ENCODE measurements around the gene RNASE7. TPM values are rescaled to one million over a fixed set of nuclear protein-coding genes. Genes with fewer than 3 reads are reported as not detected.

Gene RNASE7
- total RNA-seq, 4 donors from 2014 or later, result 10.3 to 46.9 (median 35.4) TPM

GRCh38 chr14:21050597-21050996 is 8.4 kb downstream of the RNASE7 start:
- 86% methylated on average over 3 of the region's 3 CpGs for WGBS
- Histone ChIP-seq H3K36me3 (no peaks in the 10 kb centered on the region), H3K4me1 (no peaks in the 10 kb centered on the region), H3K9me3 (no peaks in the 10 kb centered on the region), H3K4me3 (no peak overlapping the region), H3K27ac (no peak overlapping the region), H3K27me3 (no peaks in the 10 kb centered on the region)
- DNase-seq (ENCODE audit: low spot score in 2 of 2), result no peak
- TF ChIP-seq POLR2A (IDR thresholded peaks at IDR 0.05) (no peak), EP300 (IDR thresholded peaks at IDR 0.05) (no peak), CTCF (IDR thresholded peaks at IDR 0.05) (no peak), POLR2AphosphoS5 (IDR thresholded peaks at IDR 0.05) (no peak)

GRCh38 chr14:21053184-21054122 is 11.3 kb downstream of the RNASE7 start:
- H3K36me3 ChIP-seq, result no peaks in the 10 kb centered on the region
- no peak for DNase-seq (ENCODE audit: low spot score in 2 of 2)
- H3K27me3 ChIP-seq, result no peaks in the 10 kb centered on the region
- 93% methylated on average over 20 of the region's 20 CpGs for WGBS
- peaks cover 3% of the 10 kb centered on the region for H3K4me1 ChIP-seq
- no peak overlapping the region for H3K4me3 ChIP-seq
- no peaks in the 10 kb centered on the region for H3K9me3 ChIP-seq
- TF ChIP-seq CTCF (IDR thresholded peaks at IDR 0.05) (no peak), POLR2A (IDR thresholded peaks at IDR 0.05) (no peak), EP300 (IDR thresholded peaks at IDR 0.05) (no peak), POLR2AphosphoS5 (IDR thresholded peaks at IDR 0.05) (no peak)
- H3K27ac ChIP-seq, result no peak overlapping the region

- 70% methylated on average over 3 of the region's 3 CpGs for WGBS
- no peak for DNase-seq (ENCODE audit: low spot score in 2 of 2)
- Histone ChIP-seq H3K9me3 (no peaks in the 10 kb centered on the region), H3K27me3 (no peaks in the 10 kb centered on the region), H3K4me1 (peaks cover 3% of the 10 kb centered on the region), H3K27ac (no peak overlapping the region), H3K36me3 (no peaks in the 10 kb centered on the region), H3K4me3 (no peak overlapping the region)
- no peak for TF ChIP-seq POLR2A (IDR thresholded peaks at IDR 0.05)
- no peak for TF ChIP-seq POLR2AphosphoS5 (IDR thresholded peaks at IDR 0.05)
- TF ChIP-seq CTCF (IDR thresholded peaks at IDR 0.05), result no peak
- no peak for TF ChIP-seq EP300 (IDR thresholded peaks at IDR 0.05)
Observed at GRCh38 chr14:21054123-21054767, 12.1 kb downstream of the RNASE7 start.

GRCh38 chr14:21054768-21055145 is 12.6 kb downstream of the RNASE7 start:
- TF ChIP-seq POLR2AphosphoS5 (IDR thresholded peaks at IDR 0.05), result no peak
- no peak for TF ChIP-seq CTCF (IDR thresholded peaks at IDR 0.05)
- no peak for TF ChIP-seq POLR2A (IDR thresholded peaks at IDR 0.05)
- TF ChIP-seq EP300 (IDR thresholded peaks at IDR 0.05), result no peak
- no peaks in the 10 kb centered on the region for H3K36me3 ChIP-seq
- WGBS, result 92% methylated on average over 4 of the region's 4 CpGs
- no peaks in the 10 kb centered on the region for H3K27me3 ChIP-seq
- H3K4me3 ChIP-seq, result no peak overlapping the region
- H3K4me1 ChIP-seq, result peaks cover 3% of the 10 kb centered on the region
- no peaks in the 10 kb centered on the region for H3K9me3 ChIP-seq
- H3K27ac ChIP-seq, result no peak overlapping the region
- DNase-seq (ENCODE audit: low spot score in 2 of 2), result no peak

All from suprapubic skin (tissue), 4 donors.